Peyer's patch (tissue), 4 donors: Measurements from ENCODE around the gene CD38.

Source experiments
- POLR2A ChIP-seq, 2 donors: fragments of 450-650 bp; IDR thresholded peaks; one replicate each; pipeline ENCODE4 v1.5.1; 2017; ENCODE audit warnings: antibody characterized with exemption in 2 of 2, mild to moderate bottlenecking in 2 of 2, moderate library complexity in 2 of 2
- TF ChIP-seq, protein P1 (sequence below), 6 experiments: fragments of 450-650 bp in 4 of 6; fragments of 200-600 bp in 2 of 6; sonication (generic) in 1 of 6; IDR thresholded peaks; one replicate each; pipeline ENCODE4 v1.5.1; 2017 to 2019; ENCODE audit warnings: antibody characterized with exemption in 6 of 6, mild to moderate bottlenecking in 3 of 6, moderate library complexity in 1 of 6

GRCh38 chr4:15884666-15885065 lies 106.5 kb downstream of the CD38 start:
- TF ChIP-seq, protein P1, sequence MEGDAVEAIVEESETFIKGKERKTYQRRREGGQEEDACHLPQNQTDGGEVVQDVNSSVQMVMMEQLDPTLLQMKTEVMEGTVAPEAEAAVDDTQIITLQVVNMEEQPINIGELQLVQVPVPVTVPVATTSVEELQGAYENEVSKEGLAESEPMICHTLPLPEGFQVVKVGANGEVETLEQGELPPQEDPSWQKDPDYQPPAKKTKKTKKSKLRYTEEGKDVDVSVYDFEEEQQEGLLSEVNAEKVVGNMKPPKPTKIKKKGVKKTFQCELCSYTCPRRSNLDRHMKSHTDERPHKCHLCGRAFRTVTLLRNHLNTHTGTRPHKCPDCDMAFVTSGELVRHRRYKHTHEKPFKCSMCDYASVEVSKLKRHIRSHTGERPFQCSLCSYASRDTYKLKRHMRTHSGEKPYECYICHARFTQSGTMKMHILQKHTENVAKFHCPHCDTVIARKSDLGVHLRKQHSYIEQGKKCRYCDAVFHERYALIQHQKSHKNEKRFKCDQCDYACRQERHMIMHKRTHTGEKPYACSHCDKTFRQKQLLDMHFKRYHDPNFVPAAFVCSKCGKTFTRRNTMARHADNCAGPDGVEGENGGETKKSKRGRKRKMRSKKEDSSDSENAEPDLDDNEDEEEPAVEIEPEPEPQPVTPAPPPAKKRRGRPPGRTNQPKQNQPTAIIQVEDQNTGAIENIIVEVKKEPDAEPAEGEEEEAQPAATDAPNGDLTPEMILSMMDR (IDR thresholded peaks at IDR 0.05): no peak
- no peak for TF ChIP-seq POLR2A (IDR thresholded peaks at IDR 0.05)
